Kidney capillary endothelial cell (primary cell): ENCODE data around the gene LITAFD.

Experiments
- DNase-seq: peaks from one replicate; pipeline ENCODE4 v3.0.0-alpha.2; 2018; ENCODE audit warnings: low spot score

Gene LITAFD

DNA sequence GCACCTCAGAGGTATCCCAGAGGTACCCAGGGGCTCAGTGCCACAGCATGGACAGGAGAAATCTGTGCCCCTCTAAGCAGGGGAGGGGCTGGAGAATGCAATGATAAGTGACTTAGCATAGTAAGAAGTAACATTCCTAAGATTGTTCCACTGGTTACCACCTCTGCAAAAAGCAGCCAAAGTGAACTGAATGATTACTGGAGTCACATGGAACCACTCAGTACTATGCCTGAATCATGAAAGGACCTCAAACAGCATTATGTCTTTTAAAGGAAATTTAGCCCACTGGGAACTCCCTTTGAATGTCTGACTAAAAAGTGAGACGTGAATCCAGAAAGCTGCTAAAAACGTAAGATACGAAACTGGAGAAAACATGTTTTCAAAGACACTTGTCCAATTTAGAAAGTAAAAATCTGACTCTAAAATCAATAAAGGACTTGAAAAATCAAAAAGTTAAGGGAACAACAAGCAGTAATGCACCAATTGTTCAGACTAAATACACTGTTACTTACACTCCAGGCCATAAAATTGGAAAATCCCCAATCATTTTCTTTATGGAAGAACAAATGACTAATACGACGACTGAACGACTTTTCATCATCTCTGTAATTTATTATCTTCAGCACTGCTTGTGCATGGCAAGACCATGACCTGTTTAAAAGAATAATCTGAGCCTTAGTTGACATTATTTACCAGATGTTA, 38.6 kb downstream of the LITAFD start:
- no peak for DNase-seq

DNA sequence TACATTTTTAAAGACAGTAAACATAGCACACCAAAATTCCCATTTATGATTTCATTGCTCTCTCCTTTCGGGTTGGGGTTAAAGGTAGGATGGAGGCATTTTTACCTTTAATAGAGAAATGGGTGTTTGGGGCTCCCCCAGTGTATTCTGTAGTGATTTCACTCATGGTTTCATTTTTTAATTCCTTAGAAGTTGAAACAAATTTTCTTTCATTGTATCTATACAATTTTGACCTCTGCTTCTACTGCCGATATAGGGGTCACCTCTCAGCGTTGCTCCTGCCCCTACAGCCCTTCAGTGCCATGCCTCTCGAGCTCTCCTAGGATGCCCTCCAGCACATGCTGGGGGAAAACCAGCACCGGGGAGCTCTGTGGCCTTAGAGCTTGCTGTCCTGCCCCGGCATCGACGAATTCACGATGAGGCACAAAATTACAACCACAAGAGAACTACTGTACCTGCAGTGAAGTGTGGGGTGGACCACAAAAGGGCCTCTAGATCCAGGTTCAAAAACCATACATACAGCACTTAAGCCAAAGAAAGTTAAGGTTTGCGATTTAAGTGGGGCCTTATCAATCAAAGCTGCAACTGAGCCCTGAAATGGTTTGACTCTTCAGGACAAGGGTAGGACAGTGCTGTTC, 39.3 kb downstream of the LITAFD start:
- DNase-seq = no peak

DNA sequence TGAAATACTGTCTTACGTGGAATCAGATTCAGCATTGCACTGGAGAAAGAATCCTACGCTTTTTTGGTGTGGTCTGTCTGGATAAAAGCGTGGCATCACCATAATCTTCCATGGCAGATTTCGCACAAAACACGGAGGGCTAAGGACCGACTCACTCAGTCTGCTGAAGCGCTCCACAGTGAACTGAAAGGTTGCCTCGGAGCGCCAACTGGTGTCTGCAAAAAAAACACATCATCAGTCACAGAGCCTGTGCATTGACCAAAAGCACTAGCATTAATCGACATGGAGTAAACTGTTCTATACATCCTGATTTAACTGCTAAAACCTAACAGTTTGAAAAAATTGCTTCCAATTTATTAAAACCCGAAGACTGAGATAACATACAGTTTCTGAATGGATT, 41.0 kb downstream of the LITAFD start:
- no peak for DNase-seq

DNA sequence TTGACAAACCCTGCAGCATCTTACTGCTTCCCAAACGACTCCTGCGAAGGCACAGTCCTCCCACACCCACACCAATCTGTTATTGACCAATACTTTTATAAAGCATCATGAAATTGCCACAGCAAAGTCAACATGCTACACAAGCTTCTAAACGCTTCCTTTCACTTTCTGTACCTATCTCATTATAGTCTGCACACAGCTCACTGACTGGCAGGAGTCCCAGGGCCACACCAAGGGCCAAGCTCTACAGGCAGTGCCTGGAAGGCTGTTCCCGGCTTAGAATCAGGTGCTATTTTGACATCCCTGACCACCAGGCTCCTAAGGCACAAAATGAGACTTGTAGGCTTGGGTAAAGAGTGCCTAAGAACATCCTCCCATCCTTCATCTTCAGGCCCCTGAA, 42.1 kb downstream of the LITAFD start:
- no peak for DNase-seq

DNA sequence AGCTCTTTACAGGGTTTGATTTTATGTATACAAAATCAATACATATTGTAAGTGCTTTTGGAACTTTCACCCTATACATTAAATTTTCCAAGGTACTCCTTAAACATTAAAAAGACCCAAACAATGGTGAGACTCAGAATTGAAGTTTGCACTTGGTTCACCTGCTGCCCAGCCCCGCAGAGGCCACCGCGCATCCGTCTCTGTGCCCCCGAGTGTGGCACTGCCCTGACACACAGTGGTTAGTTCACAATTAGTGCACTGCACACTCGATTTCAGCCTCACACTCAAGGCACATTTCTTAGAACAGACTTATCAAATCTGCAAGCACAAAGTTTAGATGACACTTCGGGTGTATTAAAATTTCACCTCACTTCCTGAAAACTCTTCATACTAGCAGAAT, 43.3 kb downstream of the LITAFD start:
- no peak for DNase-seq

DNA sequence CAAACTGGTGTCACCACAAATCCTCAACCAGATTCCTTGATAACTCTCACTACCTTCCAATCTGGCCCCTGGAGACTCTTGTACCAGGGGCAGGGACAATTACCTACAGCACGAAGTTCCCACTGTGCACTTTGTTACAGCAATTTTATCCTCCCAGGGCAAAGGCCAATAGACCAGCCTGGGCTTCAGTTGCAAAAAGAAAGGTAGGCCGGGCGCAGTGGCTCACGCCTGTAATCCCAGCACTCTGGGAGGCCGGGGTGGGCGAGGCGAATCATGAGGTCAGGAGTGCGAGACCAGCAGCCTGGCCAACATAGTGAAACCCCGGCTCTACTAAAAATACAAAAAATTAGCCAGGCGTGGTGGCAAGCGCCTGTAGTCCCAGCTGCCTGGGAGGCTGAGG, 44.7 kb downstream of the LITAFD start:
- DNase-seq = no peak

DNA sequence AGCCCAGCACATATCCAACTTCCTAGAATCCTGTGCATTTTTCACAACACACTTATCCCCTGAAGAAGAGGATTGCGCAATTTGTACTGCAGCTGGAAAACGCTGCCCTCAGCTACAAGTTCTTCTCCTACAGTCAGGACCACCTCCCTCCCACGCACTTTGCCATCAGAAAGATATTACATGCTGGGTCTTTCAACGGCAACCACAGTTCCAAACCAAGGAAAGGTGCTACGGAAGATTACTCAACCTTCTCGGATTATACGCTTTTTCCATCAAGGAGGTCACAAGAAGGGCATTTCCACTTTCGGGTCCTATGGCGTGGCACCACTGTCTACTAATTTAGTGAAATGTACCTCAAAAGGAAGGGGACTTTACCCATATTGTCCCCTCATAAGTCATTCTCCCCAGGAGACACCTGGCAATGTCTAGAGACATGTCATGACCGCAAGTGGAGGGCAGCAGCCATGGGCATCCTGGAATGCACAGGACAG, 46.4 kb downstream of the LITAFD start:
- no peak for DNase-seq

DNA sequence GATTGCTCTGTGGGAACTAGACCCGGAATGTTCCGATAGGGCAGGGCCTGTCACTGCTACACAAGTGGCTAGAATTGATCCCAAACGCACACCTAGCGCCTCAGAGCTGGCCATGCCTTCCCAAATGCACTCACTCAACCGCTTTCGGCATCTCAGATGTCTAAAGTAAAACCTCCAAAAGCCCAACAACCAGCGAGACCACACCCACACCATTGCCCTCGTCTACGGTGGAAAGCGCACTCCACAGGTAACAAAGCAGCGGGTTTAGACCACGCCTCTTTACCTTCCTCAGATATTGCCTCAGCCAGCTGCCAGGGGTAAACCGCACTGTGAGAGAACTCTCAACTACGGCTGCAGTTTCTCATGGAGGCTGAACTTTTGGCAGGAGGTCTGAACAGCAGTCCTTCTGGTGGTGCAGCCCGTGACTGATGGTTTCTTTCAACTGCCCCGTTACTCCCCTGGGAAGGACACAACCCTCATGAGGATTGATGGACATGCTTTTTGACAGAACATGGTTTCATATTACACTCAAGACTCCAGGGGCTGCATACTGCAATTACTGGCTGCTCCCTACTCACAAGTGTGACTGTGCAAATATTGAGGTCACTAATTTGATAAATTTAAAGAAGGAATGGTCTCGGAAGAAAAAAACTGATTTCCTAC, 47.1 kb downstream of the LITAFD start:
- no peak for DNase-seq

DNA sequence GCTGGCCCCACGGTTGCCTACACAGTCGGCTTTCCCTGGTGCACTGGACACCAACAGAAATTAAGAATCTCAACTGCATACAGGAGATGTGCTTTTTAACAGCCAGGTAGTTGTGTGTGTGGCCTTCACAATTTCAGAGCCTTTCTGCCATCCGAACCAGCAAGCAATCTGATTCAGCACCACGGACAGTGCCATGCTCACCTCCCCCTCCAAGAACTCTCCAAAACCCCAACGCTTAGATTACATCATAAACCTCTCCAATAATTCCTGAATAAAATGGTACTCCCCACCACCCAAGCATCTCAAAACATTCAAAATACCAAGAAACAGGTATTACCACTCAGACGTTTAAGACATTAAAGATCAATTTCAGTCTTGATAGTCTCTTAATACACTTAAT, 49.7 kb downstream of the LITAFD start:
- no peak for DNase-seq

DNA sequence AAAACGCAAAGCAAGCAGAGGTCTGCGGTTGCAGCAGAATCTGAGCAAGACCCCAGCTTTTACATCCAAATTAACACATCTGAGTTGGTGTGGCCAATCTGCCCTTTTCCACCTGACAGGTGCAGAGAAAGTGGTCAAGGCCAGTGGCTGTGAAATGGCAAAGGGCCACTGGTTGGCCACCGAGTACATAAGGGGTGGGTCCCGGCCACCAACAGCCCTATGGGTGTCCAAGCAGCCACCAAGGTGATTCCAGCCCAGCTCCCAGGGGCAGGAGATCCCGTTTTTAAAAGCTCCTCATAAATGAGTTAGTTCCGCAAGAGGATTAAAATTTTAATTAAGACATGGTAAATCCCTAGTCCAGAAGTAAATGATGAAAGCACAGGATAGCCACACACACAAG, 52.5 kb downstream of the LITAFD start:
- no peak for DNase-seq
